Vagina (tissue), 2 donors: Measurements from ENCODE around the gene DEPP1.

Experiments
- POLR2A ChIP-seq, 2 donors: fragments of 450-650 bp; IDR thresholded peaks; one replicate each; pipeline ENCODE4 v1.6.1; 2017; ENCODE audit warnings: antibody characterized with exemption in 2 of 2, mild to moderate bottlenecking in 2 of 2, moderate library complexity in 2 of 2
- POLR2AphosphoS5 ChIP-seq, 2 donors: sonication (generic); formaldehyde crosslinking; IDR thresholded peaks; one replicate each; pipeline ENCODE4 v1.9.0; 2017; ENCODE audit warnings: antibody characterized with exemption in 2 of 2, mild to moderate bottlenecking in 2 of 2, low read depth in 1 of 2; ENCODE audit not compliant: insufficient read depth in 1 of 2
- TF ChIP-seq, protein P1 (sequence below), 3 experiments: fragments of 450-650 bp in 2 of 3; fragments of 200-600 bp in 1 of 3; sonication (generic) in 1 of 3; IDR thresholded peaks; one replicate each; pipeline ENCODE4 v1.5.1; 2017 to 2019; ENCODE audit warnings: antibody characterized with exemption in 3 of 3, mild to moderate bottlenecking in 2 of 3, moderate library complexity in 2 of 3

DNA sequence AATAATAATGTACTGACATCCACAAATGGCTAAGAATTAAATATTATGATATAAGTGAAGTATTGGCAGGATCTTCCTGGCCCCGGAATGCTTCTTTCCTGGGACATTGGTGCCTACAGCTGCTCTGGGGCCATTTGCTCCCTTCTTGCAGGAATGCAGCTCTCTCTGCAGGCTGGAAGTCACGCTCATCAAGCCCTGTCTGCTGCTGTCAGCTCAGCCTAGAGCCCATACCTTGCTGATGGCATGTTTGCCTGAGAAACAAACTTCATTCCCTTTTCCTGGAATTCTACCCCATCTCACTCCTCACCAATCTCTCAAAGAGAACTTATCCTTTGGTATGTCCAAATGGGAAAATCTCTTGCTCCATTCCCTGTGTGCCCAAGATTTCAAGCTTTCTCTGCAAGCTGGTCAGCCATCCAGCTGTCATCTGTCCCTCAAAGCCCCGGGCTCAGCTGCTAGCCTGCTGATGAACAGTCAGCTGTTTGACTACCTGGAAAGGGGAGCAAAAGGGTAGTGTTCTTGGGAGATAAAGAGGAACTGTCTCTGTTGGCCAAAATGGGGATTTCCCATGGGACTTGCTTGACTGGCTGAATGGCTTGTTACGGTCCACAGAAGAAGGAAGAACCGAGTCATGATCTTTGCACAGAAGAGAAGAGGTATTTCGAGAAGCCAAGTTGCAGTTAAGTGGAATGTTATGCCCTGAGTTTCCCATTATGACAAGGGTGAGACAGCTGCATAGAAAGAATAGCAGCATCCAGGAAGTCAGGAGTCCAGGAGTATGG is 31.0 kb downstream of the DEPP1 start:
- TF ChIP-seq, protein P1, sequence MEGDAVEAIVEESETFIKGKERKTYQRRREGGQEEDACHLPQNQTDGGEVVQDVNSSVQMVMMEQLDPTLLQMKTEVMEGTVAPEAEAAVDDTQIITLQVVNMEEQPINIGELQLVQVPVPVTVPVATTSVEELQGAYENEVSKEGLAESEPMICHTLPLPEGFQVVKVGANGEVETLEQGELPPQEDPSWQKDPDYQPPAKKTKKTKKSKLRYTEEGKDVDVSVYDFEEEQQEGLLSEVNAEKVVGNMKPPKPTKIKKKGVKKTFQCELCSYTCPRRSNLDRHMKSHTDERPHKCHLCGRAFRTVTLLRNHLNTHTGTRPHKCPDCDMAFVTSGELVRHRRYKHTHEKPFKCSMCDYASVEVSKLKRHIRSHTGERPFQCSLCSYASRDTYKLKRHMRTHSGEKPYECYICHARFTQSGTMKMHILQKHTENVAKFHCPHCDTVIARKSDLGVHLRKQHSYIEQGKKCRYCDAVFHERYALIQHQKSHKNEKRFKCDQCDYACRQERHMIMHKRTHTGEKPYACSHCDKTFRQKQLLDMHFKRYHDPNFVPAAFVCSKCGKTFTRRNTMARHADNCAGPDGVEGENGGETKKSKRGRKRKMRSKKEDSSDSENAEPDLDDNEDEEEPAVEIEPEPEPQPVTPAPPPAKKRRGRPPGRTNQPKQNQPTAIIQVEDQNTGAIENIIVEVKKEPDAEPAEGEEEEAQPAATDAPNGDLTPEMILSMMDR (IDR thresholded peaks at IDR 0.05) = no peak
- no peak for TF ChIP-seq POLR2A (IDR thresholded peaks at IDR 0.05)
- no peak for TF ChIP-seq POLR2AphosphoS5 (IDR thresholded peaks at IDR 0.05; ENCODE audit: insufficient read depth in 1 of 2, low read depth in 1 of 2)
